GM12878 (cell line): ENCODE measurements around the gene KRTAP10-10. TPM values are rescaled to one million over a fixed set of nuclear protein-coding genes. Genes with fewer than 3 reads are reported as not detected.

Experiments
- ATAC-seq: fragments of 200-7000 bp; cut with Tn5 transposase; 3 replicates; pipeline ENCODE4 v1.9.1; 2020; ENCODE audit warnings: mild to moderate bottlenecking, moderate library complexity
- BruUV-seq: library from RNA; stranded (reverse); fragments of 400-500 nt; replicated peaks from 2 replicates; lab custom pipeline; 2021; lab: Mats Ljungman, UMichigan
- CTCF ChIA-PET: fragments of 300-600 bp; sonication (Branson Sonifier 250); formaldehyde crosslinking; extraction: SDS; loops from one replicate; lab custom pipeline; 2021; ENCODE audit warnings: inconsistent platforms; lab: Yijun Ruan, JAX
- POLR2A ChIA-PET: fragments of 350-600 bp; formaldehyde crosslinking; extraction: SDS; loops from one replicate; lab custom pipeline; 2021; ENCODE audit warnings: inconsistent platforms; lab: Charles Lee
- RAD21 ChIA-PET: fragments of 300-600 bp; sonication (Branson Sonifier 250); formaldehyde crosslinking; loops from one replicate; lab custom pipeline; 2023; ENCODE audit warnings: antibody characterized with exemption; ENCODE audit not compliant: unreplicated experiment; lab: Charles Lee
- SMC1A ChIA-PET: fragments of 300-600 bp; sonication (Branson Sonifier 250); formaldehyde crosslinking; loops from one replicate; lab custom pipeline; 2023; ENCODE audit not compliant: unreplicated experiment, uncharacterized antibody; lab: Charles Lee
- DNase-seq: peaks from one replicate; pipeline ENCODE4 v3.0.0-alpha.2; 2011; ENCODE audit warnings: low read depth, low spot score
- FAIRE-seq: peaks from 3 replicates; lab custom pipeline; 2011; peaks lifted over from hg19 to GRCh38; lab: Jason Lieb, UNC
- H2AFZ ChIP-seq: 2 replicates; pipeline ENCODE4 v1.6.0; 2011; ENCODE audit warnings: low read depth, low read length, control low read depth; ENCODE audit not compliant: control insufficient read depth
- H3K27ac ChIP-seq: 2 replicates; pipeline ENCODE4 v1.5.1; 2011; ENCODE audit warnings: control low read depth; ENCODE audit not compliant: control insufficient read depth, insufficient read depth
- H3K27me3 ChIP-seq, 2 experiments: replicated peaks in 1 of 2; 2 replicates each; pipeline versions ENCODE4 v1.6.0 to v1.6.1; 2011; ENCODE audit warnings: low read length in 1 of 2; ENCODE audit not compliant: control insufficient read depth in 2 of 2, insufficient read depth in 2 of 2
- H3K36me3 ChIP-seq, 2 experiments: 2 replicates each; pipeline ENCODE4 v1.5.1; 2011; ENCODE audit warnings: low read length in 1 of 2; ENCODE audit not compliant: control insufficient read depth in 2 of 2, insufficient read depth in 2 of 2
- H3K4me1 ChIP-seq: 2 replicates; pipeline ENCODE4 v1.6.1; 2011; ENCODE audit warnings: mild to moderate bottlenecking, low read length, moderate library complexity, mixed read lengths; ENCODE audit not compliant: control insufficient read depth, insufficient read depth
- H3K4me2 ChIP-seq: 2 replicates; pipeline ENCODE4 v1.6.0; 2011; ENCODE audit warnings: control low read depth; ENCODE audit not compliant: control insufficient read depth, insufficient read depth
- H3K4me3 ChIP-seq: fragments of 200-600 bp; sonication (generic); 2 replicates; pipeline ENCODE4 v1.5.1; 2016
- H3K79me2 ChIP-seq: 2 replicates; pipeline ENCODE4 v1.6.0; 2011; ENCODE audit warnings: low read length; ENCODE audit not compliant: control insufficient read depth, insufficient read depth
- H3K9ac ChIP-seq: 2 replicates; pipeline ENCODE4 v1.8.0; 2011; ENCODE audit warnings: low read length, control low read depth, mixed read lengths; ENCODE audit not compliant: control insufficient read depth, insufficient read depth
- H3K9me3 ChIP-seq: replicated peaks from 3 replicates; pipeline ENCODE4 v1.5.1; 2011; ENCODE audit warnings: mild to moderate bottlenecking, low read length; ENCODE audit not compliant: control insufficient read depth, insufficient read depth
- H4K20me1 ChIP-seq: 2 replicates; pipeline ENCODE4 v1.6.0; 2011; ENCODE audit not compliant: control insufficient read depth, insufficient read depth
- BCL11A ChIP-seq: IDR thresholded peaks from 2 replicates; pipeline ENCODE4 v1.6.1; 2011; ENCODE audit warnings: low read depth, low read length
- E4F1 ChIP-seq: fragments of 450-650 bp; IDR thresholded peaks from 2 replicates; pipeline ENCODE4 v1.6.1; 2018; ENCODE audit warnings: borderline replicate concordance, mild to moderate bottlenecking; ENCODE audit not compliant: partially characterized antibody
- EED ChIP-seq: sonication (generic); IDR thresholded peaks from 2 replicates; pipeline ENCODE4 v1.6.1; 2016; ENCODE audit warnings: antibody characterized with exemption, low read depth
- EGR1 ChIP-seq, 2 experiments: IDR thresholded peaks; 1 replicate in 1 of 2; 2 replicates in 1 of 2; pipeline ENCODE4 v1.6.1; 2011 to 2012; ENCODE audit warnings: low read depth in 2 of 2, low read length in 2 of 2, borderline replicate concordance in 1 of 2, mild to moderate bottlenecking in 1 of 2, moderate library complexity in 1 of 2
- EZH2 ChIP-seq: IDR thresholded peaks from 2 replicates; pipeline ENCODE4 v1.6.1; 2012; ENCODE audit warnings: low read depth, mild to moderate bottlenecking, control low read depth, inconsistent platforms, low read length, borderline replicate concordance; ENCODE audit not compliant: control insufficient read depth
- IKZF1 ChIP-seq: fragments of 450-650 bp; conservative IDR thresholded peaks from 2 replicates; pipeline ENCODE4 v1.6.1; 2017; ENCODE audit warnings: antibody characterized with exemption, mild to moderate bottlenecking
- IKZF2 ChIP-seq, 2 experiments: fragments of 450-650 bp; IDR thresholded peaks; 2 replicates each; pipeline ENCODE4 v1.6.1; 2017; ENCODE audit warnings: mild to moderate bottlenecking in 2 of 2, moderate library complexity in 2 of 2
- NFYB ChIP-seq: IDR thresholded peaks from 2 replicates; pipeline ENCODE4 v1.6.1; 2011; ENCODE audit warnings: low read depth, mild to moderate bottlenecking, low read length, improper control_type of control experiment, moderate library complexity; ENCODE audit not compliant: insufficient read depth
- NR2F1 ChIP-seq: fragments of 450-650 bp; conservative IDR thresholded peaks from 2 replicates; pipeline ENCODE4 v1.6.1; 2017; ENCODE audit warnings: mild to moderate bottlenecking
- RBBP5 ChIP-seq: fragments of 200-600 bp; sonication (generic); conservative IDR thresholded peaks from 2 replicates; pipeline ENCODE4 v1.6.1; 2016
- REST ChIP-seq: IDR thresholded peaks from 2 replicates; pipeline ENCODE4 v1.6.1; 2012; ENCODE audit warnings: mild to moderate bottlenecking, low read depth, low read length
- SP1 ChIP-seq: IDR thresholded peaks from one replicate; pipeline ENCODE4 v1.6.1; 2011; ENCODE audit warnings: low read depth, low read length
- SREBF2 ChIP-seq: IDR thresholded peaks from 2 replicates; pipeline ENCODE4 v1.6.1; 2012; ENCODE audit warnings: mild to moderate bottlenecking, low read length
- TBL1XR1 ChIP-seq: IDR thresholded peaks from 2 replicates; pipeline ENCODE4 v1.6.1; 2012; ENCODE audit warnings: low read depth, low read length, improper control_type of control experiment
- ZBTB40 ChIP-seq: fragments of 450-650 bp; IDR thresholded peaks from 2 replicates; pipeline ENCODE4 v1.6.1; 2016; ENCODE audit warnings: mild to moderate bottlenecking, moderate library complexity, borderline replicate concordance
- ZNF384 ChIP-seq: IDR thresholded peaks from 2 replicates; pipeline ENCODE4 v1.6.1; 2012; ENCODE audit warnings: low read depth, mild to moderate bottlenecking, low read length, improper control_type of control experiment, borderline replicate concordance
- WGBS: methylation state at CpG from one replicate; pipeline ENCODE4 v1.1.6; 2016; ENCODE audit warnings: low lambda C conversion rate; ENCODE audit not compliant: insufficient replicate concordance, insufficient coverage; ENCODE audit errors: missing lambda C conversion rate; 5-methylcytosine and 5-hydroxymethylcytosine counted together
- in situ Hi-C: fragments of 300-500 bp; cut with MboI; formaldehyde crosslinking; loops from 9 replicates; pipeline ENCODE4 v1.14.3; 2018; ENCODE audit warnings: mixed read lengths
- intact Hi-C: fragments of 100-400 bp; cut with micrococcal nuclease; formaldehyde crosslinking; loops from one replicate; pipeline ENCODE4 v1.14.2; 2022; ENCODE audit not compliant: unreplicated experiment
- polyA plus RNA-seq, 11 experiments: library from polyadenylated mRNA; depleted of rRNA in 4 of 11; unstranded in 6 of 11; stranded (reverse) in 5 of 11; fragments of >200 nt; fragmentation: Nextera tagmentation in 4 of 11; fragmentation: Illumina TruSeq in 1 of 11; extraction: Ambion mirVana in 4 of 11; extraction: Trizol in 1 of 11; gene quantifications; 1 replicate in 1 of 11; 2 replicates in 10 of 11; pipeline versions ENCODE4 v1.2.1 to v1.2.3, GENCODE V29; 2011 to 2016; ENCODE audit warnings: inconsistent platforms in 2 of 11, missing spikeins in 2 of 11, low read depth in 1 of 11
- total RNA-seq, 4 experiments: library from RNA; depleted of rRNA in 3 of 4; stranded (reverse); fragments of >200 nt in 3 of 4; fragmentation: Illumina TruSeq in 1 of 4; extraction: Trizol in 1 of 4; gene quantifications; 2 replicates each; pipeline versions ENCODE4 v1.2.1 to v1.2.3, GENCODE V29; 2013 to 2021

Gene KRTAP10-10
- total and polyA plus RNA-seq, 10 of the 15 experiments (the other 5 are each of a cell fraction or from before 2014, with no cell fraction given): not detected

- RAD21 ChIA-PET: interaction anchor here (1.3 kb wide), 1 partner anchor 123 kb away, joined by 3 read pairs; no protein-coding TSS in a partner anchor
- Histone ChIP-seq H3K4me1 (no peaks in the 10 kb centered on the region), H4K20me1 (no peaks in the 10 kb centered on the region), H3K9me3 (peaks cover 1% of the 10 kb centered on the region; the same call in 1 of the 3 replicates), H3K27ac (no peak overlapping the region), H2AFZ (no peak overlapping the region), H3K79me2 (no peaks in the 10 kb centered on the region), H3K4me2 (no peak overlapping the region), H3K27me3 (no peaks in the 10 kb centered on the region), H3K4me3 (no peak overlapping the region), H3K9ac (no peak overlapping the region), H3K36me3 (no peaks in the 10 kb centered on the region)
- intact Hi-C loops (no loop called here), in situ Hi-C loops (no loop called here)
- POLR2A ChIA-PET: no interaction called here
- DNase-seq: no peak
- CTCF ChIA-PET: no interaction called here
- ATAC-seq: no peak
- no TSS peak for BruUV-seq
- 48% methylated on average over 6 of the region's 6 CpGs for WGBS
- SMC1A ChIA-PET: no interaction called here
- no peak for FAIRE-seq
- TF ChIP-seq SREBF2: no peak
- TF ChIP-seq IKZF1: no peak
- TF ChIP-seq EZH2: no peak
- no peak for TF ChIP-seq BCL11A
- TF ChIP-seq IKZF2 (IDR thresholded peaks at IDR 0.05): no peak
- no peak for TF ChIP-seq TBL1XR1
- TF ChIP-seq ZBTB40: no peak
- TF ChIP-seq E4F1: no peak
- no peak for TF ChIP-seq REST
- TF ChIP-seq EED: no peak
- TF ChIP-seq ZNF384: no peak
- no peak for TF ChIP-seq RBBP5
- no peak for TF ChIP-seq EGR1 (IDR thresholded peaks at IDR 0.05; ENCODE audit: borderline replicate concordance in 1 of 2, low read depth in 2 of 2, low read length in 2 of 2)
- TF ChIP-seq NFYB: no peak
- no peak for TF ChIP-seq SP1
- TF ChIP-seq NR2F1: no peak
Observed at GRCh38 chr21:44619886-44620285, 17.3 kb upstream of the KRTAP10-10 start.
